Breast epithelium (tissue), 4 donors: ENCODE data around the gene PNKD. TPM values are rescaled to one million over a fixed set of nuclear protein-coding genes. Genes with fewer than 3 reads are reported as not detected.

ENCODE experiments used
- DNase-seq, 2 donors: peaks; one replicate each; pipeline ENCODE4 v3.0.0-alpha.2; 2019; ENCODE audit warnings: low spot score in 2 of 2
- H3K27ac ChIP-seq, 2 donors: fragments of 200-600 bp; sonication (generic) in 1 of 2; one replicate each; pipeline ENCODE4 v1.5.1; 2016 to 2019; ENCODE audit warnings: mild to moderate bottlenecking in 1 of 2
- H3K27me3 ChIP-seq, 2 donors: fragments of 200-600 bp; sonication (generic) in 1 of 2; one replicate each; pipeline versions ENCODE4 v1.5.1 to v1.6.0; 2017 to 2019; ENCODE audit warnings: control low read depth in 1 of 2, mild to moderate bottlenecking in 1 of 2
- H3K36me3 ChIP-seq: fragments of 200-600 bp; one replicate; pipeline ENCODE4 v1.5.1; 2019
- H3K4me1 ChIP-seq, 2 donors: fragments of 200-600 bp; sonication (generic); one replicate each; pipeline ENCODE4 v1.5.1; 2016 to 2019; ENCODE audit warnings: control low read depth in 1 of 2
- H3K4me3 ChIP-seq, 3 donors: fragments of 200-600 bp; sonication (generic); 1 replicate in 2 of 3; 2 replicates in 1 of 3; pipeline ENCODE4 v1.5.1; 2016 to 2019; ENCODE audit warnings: mild to moderate bottlenecking in 3 of 3, moderate library complexity in 2 of 3
- H3K9me3 ChIP-seq, 2 donors: fragments of 200-600 bp; sonication (generic) in 1 of 2; one replicate each; pipeline ENCODE4 v1.5.1; 2016 to 2019; ENCODE audit warnings: control low read depth in 1 of 2
- POLR2A ChIP-seq: fragments of 450-650 bp; IDR thresholded peaks from one replicate; pipeline ENCODE4 v1.6.1; 2016; ENCODE audit warnings: antibody characterized with exemption, mild to moderate bottlenecking, moderate library complexity
- POLR2AphosphoS5 ChIP-seq, 3 donors: sonication (generic); formaldehyde crosslinking; IDR thresholded peaks; one replicate each; pipeline ENCODE4 v1.6.1; 2017; ENCODE audit warnings: antibody characterized with exemption in 3 of 3
- intact Hi-C: fragments of 100-400 bp; cut with DNase I; formaldehyde crosslinking; loops from one replicate; pipeline ENCODE4 v1.15.1; 2023; ENCODE audit warnings: low total_unique reads
- total RNA-seq, 3 donors: library from RNA; depleted of rRNA; stranded (reverse); fragments of >200 nt; gene quantifications; one replicate each; pipeline ENCODE4 v1.1.0, GENCODE V29; 2016
- TF ChIP-seq, protein P1 (sequence below), 3 donors: fragments of 450-650 bp; IDR thresholded peaks; one replicate each; pipeline ENCODE4 v1.5.1; 2016 to 2017; ENCODE audit warnings: antibody characterized with exemption in 3 of 3, mild to moderate bottlenecking in 3 of 3, moderate library complexity in 3 of 3

The PNKD gene
- total RNA-seq, 3 donors from 2014 or later = 30.2 to 48.3 (median 35.6) TPM

DNA sequence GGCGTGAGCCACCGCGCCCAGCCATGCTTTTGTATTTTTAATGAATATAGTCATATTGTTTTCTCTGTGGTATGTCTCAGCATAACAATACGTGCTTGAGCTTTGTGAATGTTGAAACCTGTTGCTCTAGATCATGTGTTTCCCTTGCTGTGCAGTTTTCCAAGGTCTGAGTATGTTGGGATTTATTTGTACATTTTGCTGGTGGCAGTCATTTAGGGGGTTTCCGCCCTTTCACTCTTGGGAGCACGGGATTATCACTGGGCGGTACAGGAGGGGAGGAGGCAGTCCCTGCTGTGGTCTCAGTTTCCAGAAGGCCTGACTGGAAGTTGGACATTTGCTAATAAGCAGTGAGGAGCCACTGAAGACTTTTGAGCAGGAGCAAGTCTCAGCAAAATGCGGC is 61.4 kb downstream of the PNKD start:
- Histone ChIP-seq H3K4me1 (no peaks in the 10 kb centered on the region), H3K9me3 (no peaks in the 10 kb centered on the region), H3K27me3 (no peaks in the 10 kb centered on the region), H3K36me3 (no peaks in the 10 kb centered on the region), H3K27ac (no peak overlapping the region), H3K4me3 (no peak overlapping the region)
- no peak for DNase-seq
- TF ChIP-seq, protein P1, sequence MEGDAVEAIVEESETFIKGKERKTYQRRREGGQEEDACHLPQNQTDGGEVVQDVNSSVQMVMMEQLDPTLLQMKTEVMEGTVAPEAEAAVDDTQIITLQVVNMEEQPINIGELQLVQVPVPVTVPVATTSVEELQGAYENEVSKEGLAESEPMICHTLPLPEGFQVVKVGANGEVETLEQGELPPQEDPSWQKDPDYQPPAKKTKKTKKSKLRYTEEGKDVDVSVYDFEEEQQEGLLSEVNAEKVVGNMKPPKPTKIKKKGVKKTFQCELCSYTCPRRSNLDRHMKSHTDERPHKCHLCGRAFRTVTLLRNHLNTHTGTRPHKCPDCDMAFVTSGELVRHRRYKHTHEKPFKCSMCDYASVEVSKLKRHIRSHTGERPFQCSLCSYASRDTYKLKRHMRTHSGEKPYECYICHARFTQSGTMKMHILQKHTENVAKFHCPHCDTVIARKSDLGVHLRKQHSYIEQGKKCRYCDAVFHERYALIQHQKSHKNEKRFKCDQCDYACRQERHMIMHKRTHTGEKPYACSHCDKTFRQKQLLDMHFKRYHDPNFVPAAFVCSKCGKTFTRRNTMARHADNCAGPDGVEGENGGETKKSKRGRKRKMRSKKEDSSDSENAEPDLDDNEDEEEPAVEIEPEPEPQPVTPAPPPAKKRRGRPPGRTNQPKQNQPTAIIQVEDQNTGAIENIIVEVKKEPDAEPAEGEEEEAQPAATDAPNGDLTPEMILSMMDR (IDR thresholded peaks at IDR 0.05) = no peak
- TF ChIP-seq POLR2AphosphoS5 (IDR thresholded peaks at IDR 0.05) (no peak), POLR2A (no peak)
- intact Hi-C loops = no loop called here

DNA sequence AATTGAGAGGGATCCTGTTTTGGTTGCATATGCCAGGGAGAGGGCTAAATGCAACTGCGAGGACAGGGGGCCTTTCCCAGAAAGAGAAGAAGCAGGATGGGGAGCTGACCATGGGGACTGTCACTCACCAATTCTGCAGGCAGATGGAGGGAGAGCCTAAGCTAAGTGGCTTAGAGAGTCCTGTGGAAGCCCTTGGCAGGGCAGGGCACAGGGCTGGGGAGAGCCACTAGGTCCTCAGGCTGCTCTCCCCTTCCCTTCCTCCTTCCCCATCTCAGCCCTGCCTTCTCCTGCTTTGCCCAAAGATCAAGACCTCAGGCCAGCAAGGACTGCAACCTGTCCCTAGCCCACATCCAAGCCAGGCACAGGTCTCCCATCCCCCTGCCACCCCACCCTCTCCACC is 62.0 kb downstream of the PNKD start:
- no peak overlapping the region for H3K27ac ChIP-seq
- no peak for TF ChIP-seq POLR2A
- TF ChIP-seq POLR2AphosphoS5 (IDR thresholded peaks at IDR 0.05) = no peak
- TF ChIP-seq, protein P1 (IDR thresholded peaks at IDR 0.05) = no peak

GRCh38 chr2:218332920-218333645 is 62.8 kb downstream of the PNKD start:
- intact Hi-C loops = no loop called here
- Histone ChIP-seq H3K4me1 (no peaks in the 10 kb centered on the region), H3K27me3 (no peaks in the 10 kb centered on the region), H3K4me3 (no peak overlapping the region), H3K9me3 (no peaks in the 10 kb centered on the region), H3K36me3 (no peaks in the 10 kb centered on the region), H3K27ac (no peak overlapping the region)
- DNase-seq = no peak
- TF ChIP-seq POLR2AphosphoS5 (IDR thresholded peaks at IDR 0.05) (no peak), POLR2A (no peak)
- TF ChIP-seq, protein P1 (IDR thresholded peaks at IDR 0.05) = no peak

More for the DNA sequence above, 62.0 kb downstream of the PNKD start:
- no peak overlapping the region for H3K4me3 ChIP-seq
- DNase-seq = no peak
- no peaks in the 10 kb centered on the region for H3K4me1 ChIP-seq
- H3K36me3 ChIP-seq = no peaks in the 10 kb centered on the region
- H3K9me3 ChIP-seq = no peaks in the 10 kb centered on the region
- intact Hi-C loops = no loop called here
- no peaks in the 10 kb centered on the region for H3K27me3 ChIP-seq

GRCh38 chr2:218334531-218334930 is 64.2 kb downstream of the PNKD start:
- Histone ChIP-seq H3K9me3 (no peaks in the 10 kb centered on the region), H3K4me1 (no peaks in the 10 kb centered on the region), H3K27ac (no peak overlapping the region), H3K4me3 (no peak overlapping the region), H3K27me3 (no peaks in the 10 kb centered on the region), H3K36me3 (no peaks in the 10 kb centered on the region)
- intact Hi-C loops = no loop called here
- TF ChIP-seq POLR2A (no peak), POLR2AphosphoS5 (IDR thresholded peaks at IDR 0.05) (no peak)
- TF ChIP-seq, protein P1 (IDR thresholded peaks at IDR 0.05) = no peak
- DNase-seq = no peak

GRCh38 chr2:218340656-218341055 is 70.3 kb downstream of the PNKD start:
- Histone ChIP-seq H3K27me3 (no peaks in the 10 kb centered on the region), H3K36me3 (no peaks in the 10 kb centered on the region), H3K9me3 (no peaks in the 10 kb centered on the region), H3K4me1 (no peaks in the 10 kb centered on the region), H3K27ac (no peak overlapping the region), H3K4me3 (no peak overlapping the region)
- TF ChIP-seq POLR2AphosphoS5 (IDR thresholded peaks at IDR 0.05) (no peak), POLR2A (no peak)
- TF ChIP-seq, protein P1 (IDR thresholded peaks at IDR 0.05) = no peak
- no peak for DNase-seq
- intact Hi-C loops = no loop called here
